ENCODE results near the gene SCAANT1. TPM values are rescaled to one million over a fixed set of nuclear protein-coding genes. Genes with fewer than 3 reads are reported as not detected.

The SCAANT1 gene
- total and polyA plus RNA-seq, 4 donors: not detected

DNA sequence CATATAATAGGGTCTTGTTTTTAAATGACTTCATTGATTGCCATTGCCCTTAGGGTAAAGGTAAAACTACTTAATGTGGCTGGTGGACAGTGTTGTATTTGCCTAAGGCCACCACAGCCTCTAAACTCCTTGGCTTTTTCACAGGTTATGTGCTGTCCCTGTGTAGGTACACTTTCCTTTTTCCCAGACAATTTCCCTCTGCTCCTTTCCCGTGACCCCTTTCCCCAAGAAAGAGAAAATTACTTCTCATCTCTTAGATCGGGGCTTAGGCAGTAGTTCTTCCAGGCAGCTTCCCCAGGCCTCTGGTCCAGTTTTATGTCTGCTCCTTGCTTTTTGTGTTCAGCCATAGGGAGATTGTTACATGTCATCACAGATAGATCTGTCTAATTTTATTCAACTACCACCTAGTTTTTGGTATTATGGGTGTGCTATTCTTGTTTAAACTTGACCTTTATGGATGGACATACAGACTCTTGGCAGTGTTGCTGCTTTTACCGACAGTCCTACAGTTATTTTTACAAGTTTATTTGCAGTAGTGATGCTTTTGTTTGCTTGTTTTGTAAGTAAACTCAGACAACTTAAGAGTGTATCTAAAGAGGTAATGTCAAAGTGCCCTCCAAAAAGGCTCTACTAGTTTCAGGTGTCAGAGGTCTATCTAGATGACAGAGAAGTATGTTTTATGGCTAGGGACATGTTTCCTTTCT is 20.5 kb upstream of the SCAANT1 start:
- Histone ChIP-seq H3K4me3 (ENCODE audit: low read depth in 1 of 3, low read length in 3 of 3) (no peak overlapping the region), H3K9me3 (ENCODE audit: control insufficient read depth in 4 of 4, low read length in 3 of 4) (no peaks in the 10 kb centered on the region), H3K27ac (ENCODE audit: low read depth in 1 of 2, low read length in 2 of 2) (peak overlapping the region in 1 of 2 donors; percentile 19), H3K36me3 (ENCODE audit: control insufficient read depth in 4 of 4, insufficient read depth in 3 of 4, low read depth in 1 of 4, low read length in 3 of 4) (no peaks in the 10 kb centered on the region), H3K4me1 (ENCODE audit: control insufficient read depth in 4 of 4, insufficient read depth in 4 of 4, low read length in 3 of 4) (peaks cover 4 to 28% (median 6%) of the 10 kb centered on the region in 4 donors), H3K27me3 (ENCODE audit: control insufficient read depth in 4 of 4, insufficient read depth in 4 of 4, low read length in 3 of 4) (no peaks in the 10 kb centered on the region), H3K9ac (ENCODE audit: low read depth in 1 of 2, low read length in 2 of 2) (peak overlapping the region in 1 of 2 donors; percentile 7)
- 61% methylated on average over 3 of the region's 3 CpGs for WGBS
- no peak for DNase-seq (ENCODE audit: low spot score)
- TF ChIP-seq TAF1 (conservative IDR thresholded peaks at IDR 0.05) (no peak), GABPA (IDR thresholded peaks at IDR 0.05 in 1 of 2, conservative IDR thresholded peaks at IDR 0.05 in 1 of 2) (no peak)
- TF ChIP-seq, protein P1, sequence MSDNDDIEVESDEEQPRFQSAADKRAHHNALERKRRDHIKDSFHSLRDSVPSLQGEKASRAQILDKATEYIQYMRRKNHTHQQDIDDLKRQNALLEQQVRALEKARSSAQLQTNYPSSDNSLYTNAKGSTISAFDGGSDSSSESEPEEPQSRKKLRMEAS (IDR thresholded peaks at IDR 0.05): no peak
- TF ChIP-seq, protein P2, sequence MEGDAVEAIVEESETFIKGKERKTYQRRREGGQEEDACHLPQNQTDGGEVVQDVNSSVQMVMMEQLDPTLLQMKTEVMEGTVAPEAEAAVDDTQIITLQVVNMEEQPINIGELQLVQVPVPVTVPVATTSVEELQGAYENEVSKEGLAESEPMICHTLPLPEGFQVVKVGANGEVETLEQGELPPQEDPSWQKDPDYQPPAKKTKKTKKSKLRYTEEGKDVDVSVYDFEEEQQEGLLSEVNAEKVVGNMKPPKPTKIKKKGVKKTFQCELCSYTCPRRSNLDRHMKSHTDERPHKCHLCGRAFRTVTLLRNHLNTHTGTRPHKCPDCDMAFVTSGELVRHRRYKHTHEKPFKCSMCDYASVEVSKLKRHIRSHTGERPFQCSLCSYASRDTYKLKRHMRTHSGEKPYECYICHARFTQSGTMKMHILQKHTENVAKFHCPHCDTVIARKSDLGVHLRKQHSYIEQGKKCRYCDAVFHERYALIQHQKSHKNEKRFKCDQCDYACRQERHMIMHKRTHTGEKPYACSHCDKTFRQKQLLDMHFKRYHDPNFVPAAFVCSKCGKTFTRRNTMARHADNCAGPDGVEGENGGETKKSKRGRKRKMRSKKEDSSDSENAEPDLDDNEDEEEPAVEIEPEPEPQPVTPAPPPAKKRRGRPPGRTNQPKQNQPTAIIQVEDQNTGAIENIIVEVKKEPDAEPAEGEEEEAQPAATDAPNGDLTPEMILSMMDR (IDR thresholded peaks at IDR 0.05; ENCODE audit: low read depth, low read length, missing input control): no peak

DNA sequence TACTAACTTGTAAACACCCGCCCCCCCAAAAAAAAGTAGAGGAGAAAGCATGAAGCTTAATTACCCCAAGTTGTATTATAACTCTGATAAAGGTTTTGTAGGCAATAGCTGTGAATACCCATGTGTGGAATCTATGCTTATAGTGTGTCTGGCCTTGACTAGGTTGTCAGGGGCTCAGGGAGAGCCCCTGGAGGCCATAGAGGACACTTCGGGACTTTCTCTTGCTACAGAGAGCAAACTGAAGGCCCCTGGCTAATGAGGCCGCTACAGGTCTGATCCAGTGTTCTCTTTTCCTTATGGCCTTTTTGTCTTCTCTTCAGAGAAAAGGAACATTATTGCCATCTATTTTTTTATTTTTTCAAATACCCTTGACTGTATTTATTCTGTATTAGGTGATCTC is 19.1 kb upstream of the SCAANT1 start:
- peaks cover 0 to 2% (median under 1%) of the 10 kb centered on the region in 4 donors for H3K36me3 ChIP-seq (ENCODE audit: control insufficient read depth in 4 of 4, insufficient read depth in 3 of 4, low read depth in 1 of 4, low read length in 3 of 4)
- 96% methylated on average over 3 of the region's 3 CpGs for WGBS
- H3K4me3 ChIP-seq (ENCODE audit: low read depth in 1 of 3, low read length in 3 of 3): no peak overlapping the region
- H3K9me3 ChIP-seq (ENCODE audit: control insufficient read depth in 4 of 4, low read length in 3 of 4): no peaks in the 10 kb centered on the region
- H3K27ac ChIP-seq (ENCODE audit: low read depth in 1 of 2, low read length in 2 of 2): no peak overlapping the region
- peaks cover 0 to 21% (median 3%) of the 10 kb centered on the region in 4 donors for H3K4me1 ChIP-seq (ENCODE audit: control insufficient read depth in 4 of 4, insufficient read depth in 4 of 4, low read length in 3 of 4)
- no peak overlapping the region for H3K9ac ChIP-seq (ENCODE audit: low read depth in 1 of 2, low read length in 2 of 2)
- no peak for DNase-seq (ENCODE audit: low spot score)
- no peak for TF ChIP-seq HNF4G (IDR thresholded peaks at IDR 0.05)
- no peak for TF ChIP-seq JUND (IDR thresholded peaks at IDR 0.05)
- no peak for TF ChIP-seq HNF4A (conservative IDR thresholded peaks at IDR 0.05)
- TF ChIP-seq GABPA (IDR thresholded peaks at IDR 0.05 in 1 of 2, conservative IDR thresholded peaks at IDR 0.05 in 1 of 2): no peak
- no peaks in the 10 kb centered on the region for H3K27me3 ChIP-seq (ENCODE audit: control insufficient read depth in 4 of 4, insufficient read depth in 4 of 4, low read length in 3 of 4)

DNA sequence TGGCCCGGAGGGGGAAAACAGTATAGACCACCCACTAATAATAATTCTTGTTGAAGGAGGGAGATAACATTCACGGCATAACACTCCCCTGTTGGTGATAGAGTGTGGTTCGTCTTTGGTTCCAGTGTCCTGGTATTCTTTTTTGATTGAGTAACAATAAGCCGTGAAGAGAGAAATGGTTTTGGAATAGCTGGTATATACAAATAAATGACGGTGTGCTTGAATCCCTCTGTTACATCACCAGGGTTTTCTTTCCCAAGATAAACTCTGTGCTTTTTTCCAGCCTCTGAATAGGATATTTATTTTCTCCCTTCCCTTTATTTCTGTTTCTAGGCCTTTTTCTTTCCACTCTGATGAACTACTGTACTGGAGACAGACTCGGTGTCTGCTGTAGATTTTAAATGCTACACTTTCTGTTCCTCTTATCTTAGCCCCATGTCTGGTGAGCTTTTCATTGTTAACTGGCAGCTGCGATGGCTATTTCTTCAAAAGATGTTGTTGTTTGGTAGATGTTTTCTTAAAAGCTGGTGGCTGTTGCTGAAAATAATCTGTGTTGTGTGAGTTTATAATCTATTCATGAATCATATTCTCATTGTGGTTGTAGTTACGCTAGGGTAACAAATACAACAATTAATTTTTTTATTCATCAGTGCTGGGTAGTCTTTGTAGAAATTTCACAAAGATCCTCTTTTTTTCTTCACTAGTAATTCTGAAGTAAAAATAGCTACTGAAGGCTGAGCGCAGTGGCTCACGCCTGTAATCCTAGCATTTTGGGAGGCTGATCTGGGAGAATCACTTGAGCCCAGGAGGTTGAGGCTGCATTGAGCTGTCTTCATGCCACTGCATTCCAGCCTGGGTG is 15.5 kb upstream of the SCAANT1 start:
- Histone ChIP-seq H3K9me3 (ENCODE audit: control insufficient read depth in 4 of 4, low read length in 3 of 4) (no peaks in the 10 kb centered on the region), H3K27me3 (ENCODE audit: control insufficient read depth in 4 of 4, insufficient read depth in 4 of 4, low read length in 3 of 4) (no peaks in the 10 kb centered on the region), H3K36me3 (ENCODE audit: control insufficient read depth in 4 of 4, insufficient read depth in 3 of 4, low read depth in 1 of 4, low read length in 3 of 4) (peaks cover 0 to 6% (median 3%) of the 10 kb centered on the region in 4 donors), H3K4me1 (ENCODE audit: control insufficient read depth in 4 of 4, insufficient read depth in 4 of 4, low read length in 3 of 4) (peaks cover 4 to 22% (median 4%) of the 10 kb centered on the region in 4 donors), H3K4me3 (ENCODE audit: low read depth in 1 of 3, low read length in 3 of 3) (no peak overlapping the region), H3K27ac (ENCODE audit: low read depth in 1 of 2, low read length in 2 of 2) (no peak overlapping the region), H3K9ac (ENCODE audit: low read depth in 1 of 2, low read length in 2 of 2) (no peak overlapping the region)
- 74% methylated on average over 10 of the region's 10 CpGs for WGBS
- DNase-seq (ENCODE audit: low spot score): no peak
- TF ChIP-seq FOXA2 (IDR thresholded peaks at IDR 0.05): no peak
- TF ChIP-seq NR2F2 (IDR thresholded peaks at IDR 0.05): no peak
- TF ChIP-seq JUND (IDR thresholded peaks at IDR 0.05): no peak
- TF ChIP-seq GABPA (IDR thresholded peaks at IDR 0.05 in 1 of 2, conservative IDR thresholded peaks at IDR 0.05 in 1 of 2): no peak
- no peak for TF ChIP-seq HNF4G (IDR thresholded peaks at IDR 0.05)
- TF ChIP-seq RAD21 (IDR thresholded peaks at IDR 0.05): no peak
- TF ChIP-seq, protein P3, sequence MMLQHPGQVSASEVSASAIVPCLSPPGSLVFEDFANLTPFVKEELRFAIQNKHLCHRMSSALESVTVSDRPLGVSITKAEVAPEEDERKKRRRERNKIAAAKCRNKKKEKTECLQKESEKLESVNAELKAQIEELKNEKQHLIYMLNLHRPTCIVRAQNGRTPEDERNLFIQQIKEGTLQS (IDR thresholded peaks at IDR 0.05): no peak
- TF ChIP-seq FOXA1 (IDR thresholded peaks at IDR 0.05): no peak
- no peak for TF ChIP-seq EGR1 (IDR thresholded peaks at IDR 0.05; ENCODE audit: low read depth in 2 of 2)
- TF ChIP-seq, protein P1 (IDR thresholded peaks at IDR 0.05): no peak
- TF ChIP-seq, protein P2 (IDR thresholded peaks at IDR 0.05; ENCODE audit: low read depth, low read length, missing input control): no peak
- no peak for TF ChIP-seq HNF4A (conservative IDR thresholded peaks at IDR 0.05)
- no peak for TF ChIP-seq TAF1 (conservative IDR thresholded peaks at IDR 0.05)
- TF ChIP-seq YY1 (IDR thresholded peaks at IDR 0.05): no peak
- TF ChIP-seq, protein P4, sequence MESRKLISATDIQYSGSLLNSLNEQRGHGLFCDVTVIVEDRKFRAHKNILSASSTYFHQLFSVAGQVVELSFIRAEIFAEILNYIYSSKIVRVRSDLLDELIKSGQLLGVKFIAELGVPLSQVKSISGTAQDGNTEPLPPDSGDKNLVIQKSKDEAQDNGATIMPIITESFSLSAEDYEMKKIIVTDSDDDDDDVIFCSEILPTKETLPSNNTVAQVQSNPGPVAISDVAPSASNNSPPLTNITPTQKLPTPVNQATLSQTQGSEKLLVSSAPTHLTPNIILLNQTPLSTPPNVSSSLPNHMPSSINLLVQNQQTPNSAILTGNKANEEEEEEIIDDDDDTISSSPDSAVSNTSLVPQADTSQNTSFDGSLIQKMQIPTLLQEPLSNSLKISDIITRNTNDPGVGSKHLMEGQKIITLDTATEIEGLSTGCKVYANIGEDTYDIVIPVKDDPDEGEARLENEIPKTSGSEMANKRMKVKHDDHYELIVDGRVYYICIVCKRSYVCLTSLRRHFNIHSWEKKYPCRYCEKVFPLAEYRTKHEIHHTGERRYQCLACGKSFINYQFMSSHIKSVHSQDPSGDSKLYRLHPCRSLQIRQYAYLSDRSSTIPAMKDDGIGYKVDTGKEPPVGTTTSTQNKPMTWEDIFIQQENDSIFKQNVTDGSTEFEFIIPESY (IDR thresholded peaks at IDR 0.05): no peak

Measured in liver (tissue), 9 donors.